Measurements from ENCODE around the gene CYSLTR2. TPM values are rescaled to one million over a fixed set of nuclear protein-coding genes. Genes with fewer than 3 reads are reported as not detected.

The CYSLTR2 gene
- total RNA-seq, 1 donor = under 0.01 TPM

- TF ChIP-seq CTCF (IDR thresholded peaks at IDR 0.05; ENCODE audit: extremely low read depth, low read depth, low read length) = no peak
These were observed 11.7 kb upstream of the CYSLTR2 start for GRCh38 chr13:48642061-48642460.

DNA sequence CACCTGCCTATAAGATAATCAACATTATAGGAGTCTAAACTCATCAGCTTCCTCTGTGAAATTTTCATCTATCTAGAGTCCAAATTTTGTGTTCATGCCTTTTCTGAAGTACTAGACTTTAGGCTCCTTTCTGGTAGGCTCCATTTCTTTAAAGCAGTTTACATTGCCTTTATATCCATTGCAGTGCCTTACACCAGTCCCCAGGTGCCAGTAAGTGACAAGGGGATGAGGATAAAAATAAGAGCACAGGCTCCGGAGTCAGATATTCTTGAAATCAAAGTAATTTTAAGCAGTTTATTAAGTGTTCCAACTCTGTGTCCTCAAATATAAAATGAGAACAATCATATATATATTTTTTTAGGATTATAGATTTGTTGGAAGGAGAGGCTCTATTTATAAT, 10.6 kb upstream of the CYSLTR2 start:
- peaks cover 11% of the 10 kb centered on the region for H3K27me3 ChIP-seq (ENCODE audit: insufficient read depth, low read length)
- no peaks in the 10 kb centered on the region for H3K36me3 ChIP-seq (ENCODE audit: insufficient read depth, low read length)
- DNase-seq (ENCODE audit: insufficient read length, low spot score, missing footprints) = no peak
- H3K4me2 ChIP-seq (ENCODE audit: insufficient read depth, low read length) = no peak overlapping the region
- no peaks in the 10 kb centered on the region for H4K20me1 ChIP-seq (ENCODE audit: insufficient read depth, low read length)
- no peaks in the 10 kb centered on the region for H3K4me1 ChIP-seq (ENCODE audit: insufficient read depth, low read length)
- no peaks in the 10 kb centered on the region for H3K79me2 ChIP-seq (ENCODE audit: insufficient read depth, low read length)
- no peak overlapping the region for H3K27ac ChIP-seq (ENCODE audit: low read depth, low read length)
- no peaks in the 10 kb centered on the region for H3K9me3 ChIP-seq (ENCODE audit: low read depth, low read length)
- TF ChIP-seq CTCF (IDR thresholded peaks at IDR 0.05; ENCODE audit: extremely low read depth, low read depth, low read length) = no peak
- H2AFZ ChIP-seq (ENCODE audit: low read length) = no peak overlapping the region
- H3K4me3 ChIP-seq (ENCODE audit: insufficient read depth, low read length) = no peak overlapping the region

More at GRCh38 chr13:48642061-48642460, 11.7 kb upstream of the CYSLTR2 start:
- peak; percentile 43 for DNase-seq (ENCODE audit: insufficient read length, low spot score, missing footprints)
- Histone ChIP-seq H3K9me3 (ENCODE audit: low read depth, low read length) (no peaks in the 10 kb centered on the region), H3K4me2 (ENCODE audit: insufficient read depth, low read length) (no peak overlapping the region), H3K27me3 (ENCODE audit: insufficient read depth, low read length) (peaks cover 8% of the 10 kb centered on the region), H3K36me3 (ENCODE audit: insufficient read depth, low read length) (no peaks in the 10 kb centered on the region), H4K20me1 (ENCODE audit: insufficient read depth, low read length) (no peaks in the 10 kb centered on the region), H3K4me3 (ENCODE audit: insufficient read depth, low read length) (no peak overlapping the region), H3K79me2 (ENCODE audit: insufficient read depth, low read length) (no peaks in the 10 kb centered on the region), H3K27ac (ENCODE audit: low read depth, low read length) (no peak overlapping the region), H3K4me1 (ENCODE audit: insufficient read depth, low read length) (no peaks in the 10 kb centered on the region), H2AFZ (ENCODE audit: low read length) (no peak overlapping the region)

DNA sequence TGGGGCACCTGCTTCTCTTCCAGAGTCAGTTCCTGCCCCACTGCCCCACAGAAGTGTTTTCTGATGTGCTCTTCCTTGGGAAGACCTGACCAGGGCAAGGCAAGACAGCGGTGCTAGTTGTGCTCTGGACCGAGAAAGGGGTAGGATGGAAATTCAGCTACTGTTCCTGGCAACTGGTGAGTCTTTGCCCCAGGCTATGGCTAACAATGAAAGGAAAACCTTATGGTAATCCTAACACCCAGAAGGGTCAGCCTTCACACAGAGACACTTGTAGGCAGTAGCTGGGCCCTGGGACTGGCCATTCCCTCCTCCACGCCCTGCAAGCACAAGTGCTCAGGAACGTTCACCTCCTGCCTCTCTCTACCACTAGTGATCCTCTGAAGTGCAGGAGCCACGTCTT, 9.6 kb upstream of the CYSLTR2 start:
- Histone ChIP-seq H2AFZ (ENCODE audit: low read length) (no peak overlapping the region), H3K36me3 (ENCODE audit: insufficient read depth, low read length) (no peaks in the 10 kb centered on the region), H3K79me2 (ENCODE audit: insufficient read depth, low read length) (no peaks in the 10 kb centered on the region), H3K9me3 (ENCODE audit: low read depth, low read length) (no peaks in the 10 kb centered on the region), H3K27ac (ENCODE audit: low read depth, low read length) (no peak overlapping the region), H4K20me1 (ENCODE audit: insufficient read depth, low read length) (no peaks in the 10 kb centered on the region), H3K4me3 (ENCODE audit: insufficient read depth, low read length) (no peak overlapping the region), H3K4me2 (ENCODE audit: insufficient read depth, low read length) (no peak overlapping the region), H3K27me3 (ENCODE audit: insufficient read depth, low read length) (peaks cover 12% of the 10 kb centered on the region), H3K4me1 (ENCODE audit: insufficient read depth, low read length) (no peaks in the 10 kb centered on the region)
- no peak for TF ChIP-seq CTCF (IDR thresholded peaks at IDR 0.05; ENCODE audit: extremely low read depth, low read depth, low read length)
- DNase-seq (ENCODE audit: insufficient read length, low spot score, missing footprints) = peak; percentile 46

GRCh38 chr13:48644951-48645350, 8.8 kb upstream of the CYSLTR2 start:
- DNase-seq (ENCODE audit: insufficient read length, low spot score, missing footprints) = no peak
- H3K4me1 ChIP-seq (ENCODE audit: insufficient read depth, low read length) = no peaks in the 10 kb centered on the region
- H3K9me3 ChIP-seq (ENCODE audit: low read depth, low read length) = no peaks in the 10 kb centered on the region
- no peak overlapping the region for H3K4me3 ChIP-seq (ENCODE audit: insufficient read depth, low read length)
- no peaks in the 10 kb centered on the region for H4K20me1 ChIP-seq (ENCODE audit: insufficient read depth, low read length)
- no peak for TF ChIP-seq CTCF (IDR thresholded peaks at IDR 0.05; ENCODE audit: extremely low read depth, low read depth, low read length)
- H3K27me3 ChIP-seq (ENCODE audit: insufficient read depth, low read length) = peaks cover 12% of the 10 kb centered on the region
- H3K4me2 ChIP-seq (ENCODE audit: insufficient read depth, low read length) = no peak overlapping the region
- H3K36me3 ChIP-seq (ENCODE audit: insufficient read depth, low read length) = no peaks in the 10 kb centered on the region
- no peak overlapping the region for H2AFZ ChIP-seq (ENCODE audit: low read length)
- H3K79me2 ChIP-seq (ENCODE audit: insufficient read depth, low read length) = no peaks in the 10 kb centered on the region
- no peak overlapping the region for H3K27ac ChIP-seq (ENCODE audit: low read depth, low read length)
